OCI-LY7 (cell line): ENCODE results near the gene SLC25A15. TPM values are rescaled to one million over a fixed set of nuclear protein-coding genes. Genes with fewer than 3 reads are reported as not detected.

Source experiments
- BruUV-seq: library from RNA; stranded (reverse); fragments of 400-500 nt; replicated peaks from 2 replicates; lab custom pipeline; 2021; lab: Mats Ljungman, UMichigan
- CTCF ChIA-PET: fragments of 300-600 bp; sonication (Branson Sonifier 250); formaldehyde crosslinking; loops from one replicate; lab custom pipeline; 2022; ENCODE audit warnings: antibody characterized with exemption; ENCODE audit not compliant: unreplicated experiment; lab: Charles Lee
- POLR2A ChIA-PET: fragments of 300-600 bp; sonication (Branson Sonifier 250); formaldehyde crosslinking; loops from one replicate; lab custom pipeline; 2022; ENCODE audit warnings: antibody characterized with exemption; lab: Charles Lee
- DNase-seq: peaks from one replicate; pipeline ENCODE4 v3.0.0-alpha.2; 2015; ENCODE audit warnings: low spot score
- H2AFZ ChIP-seq: fragments of 200-600 bp; sonication (generic), shearing (Covaris generic); 2 replicates; pipeline ENCODE4 v1.6.1; 2014; ENCODE audit warnings: mild to moderate bottlenecking, antibody characterized with exemption, low read length, moderate library complexity
- H3K27ac ChIP-seq: fragments of 200-600 bp; sonication (generic); 2 replicates; pipeline ENCODE4 v1.5.1; 2014; ENCODE audit warnings: mixed run types, low read depth, mild to moderate bottlenecking, moderate library complexity, low read length, inconsistent platforms; ENCODE audit not compliant: poor library complexity, severe bottlenecking
- H3K36me3 ChIP-seq: fragments of 200-600 bp; sonication (generic); 2 replicates; pipeline ENCODE4 v1.6.1; 2014; ENCODE audit warnings: mild to moderate bottlenecking, antibody characterized with exemption, low read length, moderate library complexity, mixed read lengths; ENCODE audit not compliant: insufficient read depth
- H3K4me1 ChIP-seq: fragments of 200-600 bp; sonication (generic); 2 replicates; pipeline ENCODE4 v1.5.1; 2014; ENCODE audit warnings: mild to moderate bottlenecking, low read length; ENCODE audit not compliant: insufficient read depth, poor library complexity, severe bottlenecking
- H3K4me2 ChIP-seq: fragments of 200-600 bp; sonication (generic); 2 replicates; pipeline ENCODE4 v1.6.1; 2014; ENCODE audit warnings: mild to moderate bottlenecking, low read length
- H3K4me3 ChIP-seq: fragments of 200-600 bp; sonication (generic); 2 replicates; pipeline ENCODE4 v1.5.1; 2014; ENCODE audit warnings: mild to moderate bottlenecking, low read depth, low read length; ENCODE audit not compliant: poor library complexity, severe bottlenecking
- H3K79me2 ChIP-seq: fragments of 200-600 bp; sonication (generic); 2 replicates; pipeline ENCODE4 v1.6.1; 2016; ENCODE audit warnings: low read depth, mild to moderate bottlenecking, low read length, moderate library complexity, mixed read lengths; ENCODE audit not compliant: insufficient read depth
- H3K9me2 ChIP-seq: fragments of 200-600 bp; sonication (generic); 2 replicates; pipeline ENCODE4 v1.6.1; 2016; ENCODE audit warnings: mild to moderate bottlenecking, low read length, mixed read lengths; ENCODE audit not compliant: insufficient read depth
- H3K9me3 ChIP-seq: fragments of 200-600 bp; sonication (generic); 2 replicates; pipeline ENCODE4 v1.6.1; 2014; ENCODE audit warnings: mild to moderate bottlenecking, mixed run types, low read length, mixed read lengths
- H4K20me1 ChIP-seq: fragments of 200-600 bp; sonication (generic); 2 replicates; pipeline ENCODE4 v1.6.1; 2014; ENCODE audit warnings: mild to moderate bottlenecking, antibody characterized with exemption, low read length, moderate library complexity, mixed read lengths; ENCODE audit not compliant: insufficient read depth
- CTCF ChIP-seq: fragments of 200-600 bp; sonication (generic); conservative IDR thresholded peaks from 2 replicates; pipeline ENCODE4 v1.5.1; 2014; ENCODE audit warnings: mild to moderate bottlenecking, antibody characterized with exemption, low read length, moderate library complexity, mixed read lengths
- EZH2phosphoT487 ChIP-seq: fragments of 200-600 bp; sonication (generic); IDR thresholded peaks from 2 replicates; pipeline ENCODE4 v1.6.1; 2018; ENCODE audit warnings: low read depth, borderline replicate concordance, mild to moderate bottlenecking, mixed run types, antibody characterized with exemption, low read length, moderate library complexity, mixed read lengths
- intact Hi-C: fragments of 100-400 bp; cut with micrococcal nuclease; formaldehyde crosslinking; loops from one replicate; pipeline ENCODE4 v1.10.0; 2022; ENCODE audit not compliant: unreplicated experiment
- total RNA-seq, 2 experiments: library from RNA; depleted of rRNA in 1 of 2; stranded (reverse); fragments of >200 nt in 1 of 2; shearing (Covaris generic) in 1 of 2; gene quantifications; 2 replicates each; pipeline ENCODE4 v1.2.3, GENCODE V29; 2014 to 2022

Gene SLC25A15
- total RNA-seq, 2 experiments from 2014 or later = 56.3 to 71.0 TPM

- ChIA-PET CTCF (no interaction called here), POLR2A (interaction anchor here (0.6 kb wide), 1 partner anchor 115 kb away, joined by 3 read pairs; no protein-coding TSS in a partner anchor)
These were observed 7.2 kb downstream of the SLC25A15 start for GRCh38 chr13:40796649-40797048.

GRCh38 chr13:40798380-40798779 lies 9.0 kb downstream of the SLC25A15 start:
- intact Hi-C loops = no loop called here
- CTCF ChIA-PET = interaction anchor here (1.2 kb wide), 1 partner anchor 21 kb away, joined by 3 read pairs; no protein-coding TSS in a partner anchor
- TF ChIP-seq EZH2phosphoT487 (no peak), CTCF (no peak)
- Histone ChIP-seq H3K4me2 (no peak overlapping the region), H3K9me3 (no peaks in the 10 kb centered on the region), H2AFZ (no peak overlapping the region), H3K27ac (no peak overlapping the region), H4K20me1 (no peaks in the 10 kb centered on the region), H3K4me3 (no peak overlapping the region), H3K9me2 (no peaks in the 10 kb centered on the region), H3K79me2 (peaks cover 3% of the 10 kb centered on the region; the same call in 1 of the 2 replicates), H3K36me3 (peaks cover 88% of the 10 kb centered on the region), H3K4me1 (peaks cover 5% of the 10 kb centered on the region)
- DNase-seq = no peak
- BruUV-seq = no TSS peak
- POLR2A ChIA-PET = no interaction called here

More at GRCh38 chr13:40796649-40797048, 7.2 kb downstream of the SLC25A15 start:
- Histone ChIP-seq H3K27ac (no peak overlapping the region), H2AFZ (no peak overlapping the region), H3K4me3 (no peak overlapping the region), H3K79me2 (peaks cover 9% of the 10 kb centered on the region; the same call in 1 of the 2 replicates), H3K9me3 (no peaks in the 10 kb centered on the region), H3K36me3 (peaks cover 74% of the 10 kb centered on the region), H3K4me1 (peaks cover 22% of the 10 kb centered on the region), H3K9me2 (no peaks in the 10 kb centered on the region), H3K4me2 (no peak overlapping the region), H4K20me1 (no peaks in the 10 kb centered on the region)
- intact Hi-C loops = no loop called here
- TF ChIP-seq EZH2phosphoT487 (no peak), CTCF (no peak)
- no peak for DNase-seq
- BruUV-seq = no TSS peak

- no peak for DNase-seq
- no peaks in the 10 kb centered on the region for H3K79me2 ChIP-seq
- H3K36me3 ChIP-seq = peaks cover 87% of the 10 kb centered on the region
- no peaks in the 10 kb centered on the region for H3K4me1 ChIP-seq
- H3K27ac ChIP-seq = no peak overlapping the region
- H3K4me2 ChIP-seq = no peak overlapping the region
- no peak overlapping the region for H2AFZ ChIP-seq
- no peaks in the 10 kb centered on the region for H3K9me2 ChIP-seq
- no peak overlapping the region for H3K4me3 ChIP-seq
- no peaks in the 10 kb centered on the region for H3K9me3 ChIP-seq
- ChIA-PET POLR2A (interaction anchor here (0.5 to 0.9 kb wide), 3 partner anchors 20 to 201 kb away, joined by 3 read pairs; no protein-coding TSS in a partner anchor), CTCF (no interaction called here)
- TF ChIP-seq EZH2phosphoT487 (no peak), CTCF (no peak)
- no peaks in the 10 kb centered on the region for H4K20me1 ChIP-seq
- intact Hi-C loops = no loop called here
- BruUV-seq = no TSS peak
These were observed 10.1 kb downstream of the SLC25A15 start for GRCh38 chr13:40799508-40799907.
